DMS 273 (cell line): ENCODE results near the gene ADRA2C.

Source experiments
- DNase-seq: peaks from one replicate; lab custom pipeline; 2025; ENCODE audit not compliant: unreplicated experiment; lab: John Stamatoyannopoulos, UW

The ADRA2C gene

GRCh38 chr4:3756343-3757059 is 9.7 kb upstream of the ADRA2C start:
- DNase-seq: no peak

- no peak for DNase-seq
Observed at GRCh38 chr4:3759236-3759635, 6.9 kb upstream of the ADRA2C start.

- DNase-seq: no peak
Observed at GRCh38 chr4:3760346-3760745, 5.8 kb upstream of the ADRA2C start.

GRCh38 chr4:3760841-3761240 is 5.3 kb upstream of the ADRA2C start:
- DNase-seq: no peak

- no peak for DNase-seq
Observed at GRCh38 chr4:3762264-3762663, 3.9 kb upstream of the ADRA2C start.

GRCh38 chr4:3762753-3763549 is 3.2 kb upstream of the ADRA2C start:
- DNase-seq: no peak

GRCh38 chr4:3765271-3766035 is 732 bp upstream of the ADRA2C start:
- DNase-seq: peak; percentile 74

GRCh38 chr4:3766785-3767569 is 792 bp downstream of the ADRA2C start:
- DNase-seq: peak; percentile 57

- DNase-seq: peak; percentile 64
Observed at GRCh38 chr4:3767570-3768288, 1.5 kb downstream of the ADRA2C start.

GRCh38 chr4:3768842-3769641 is 2.9 kb downstream of the ADRA2C start:
- no peak for DNase-seq

GRCh38 chr4:3769642-3770184 is 3.5 kb downstream of the ADRA2C start:
- DNase-seq: no peak

GRCh38 chr4:3770323-3771163 is 4.4 kb downstream of the ADRA2C start:
- DNase-seq: no peak

- DNase-seq: peak; percentile 41
Observed at GRCh38 chr4:3771164-3771809, 5.1 kb downstream of the ADRA2C start.

- no peak for DNase-seq
Observed at GRCh38 chr4:3771939-3772495, 5.8 kb downstream of the ADRA2C start.

GRCh38 chr4:3772632-3773031 is 6.4 kb downstream of the ADRA2C start:
- DNase-seq: no peak

- DNase-seq: peak; percentile 47
Observed at GRCh38 chr4:3773552-3774001, 7.4 kb downstream of the ADRA2C start.

GRCh38 chr4:3774253-3774883 is 8.2 kb downstream of the ADRA2C start:
- DNase-seq: no peak
